Transverse colon (tissue), 4 donors: ENCODE data around the gene APIP. TPM values are rescaled to one million over a fixed set of nuclear protein-coding genes. Genes with fewer than 3 reads are reported as not detected.

ENCODE experiments used
- DNase-seq: peaks from one replicate; pipeline ENCODE4 v3.0.0-alpha.2; 2019
- H3K27ac ChIP-seq, 4 donors: fragments of 200-600 bp; sonication (generic); 2 replicates each; pipeline ENCODE4 v1.5.1; 2016 to 2018; ENCODE audit warnings: inconsistent platforms in 4 of 4
- H3K27me3 ChIP-seq: fragments of 200-600 bp; sonication (generic); 2 replicates; pipeline ENCODE4 v1.5.1; 2017; ENCODE audit warnings: inconsistent platforms
- H3K36me3 ChIP-seq, 4 donors: fragments of 200-600 bp; sonication (generic); 2 replicates each; pipeline ENCODE4 v1.5.1; 2017 to 2019; ENCODE audit warnings: inconsistent platforms in 4 of 4
- H3K4me1 ChIP-seq, 4 donors: fragments of 200-600 bp; sonication (generic); 2 replicates each; pipeline ENCODE4 v1.5.1; 2017 to 2020; ENCODE audit warnings: inconsistent platforms in 4 of 4
- H3K4me3 ChIP-seq, 4 donors: fragments of 200-600 bp; sonication (generic); 1 replicate in 1 of 4; 2 replicates in 3 of 4; pipeline versions ENCODE4 v1.5.1 to v1.6.1; 2017 to 2019; ENCODE audit warnings: inconsistent platforms in 4 of 4
- H3K9me3 ChIP-seq, 2 donors: fragments of 200-600 bp; sonication (generic); 2 replicates each; pipeline ENCODE4 v1.5.1; 2017 to 2019; ENCODE audit warnings: inconsistent platforms in 2 of 2
- EP300 ChIP-seq: sonication (generic); formaldehyde crosslinking; IDR thresholded peaks from one replicate; pipeline ENCODE4 v1.6.1; 2017; ENCODE audit warnings: antibody characterized with exemption, low read depth
- POLR2A ChIP-seq: fragments of 450-650 bp; IDR thresholded peaks from one replicate; pipeline ENCODE4 v1.6.1; 2016; ENCODE audit warnings: antibody characterized with exemption, mild to moderate bottlenecking, moderate library complexity
- POLR2AphosphoS5 ChIP-seq, 3 donors: sonication (generic); formaldehyde crosslinking; IDR thresholded peaks; one replicate each; pipeline ENCODE4 v1.6.1; 2016; ENCODE audit warnings: antibody characterized with exemption in 3 of 3
- WGBS, 2 donors: methylation state at CpG; one replicate each; pipeline ENCODE4 v1.1.5; 2018; ENCODE audit warnings: low coverage in 1 of 2; 5-methylcytosine and 5-hydroxymethylcytosine counted together
- in situ Hi-C, 4 donors: fragments of 200-750 bp; cut with MboI; loops; one replicate each; pipeline versions ENCODE4 v1.15.0 to v1.15.1; 2017; ENCODE audit warnings: low sequenced_read_pairs in 3 of 4, low pct_ligation_motif_present in 1 of 4, low pct_unique_long_range_greater_than_20kb in 1 of 4
- intact Hi-C: fragments of 100-400 bp; cut with DNase I; formaldehyde crosslinking; loops from one replicate; pipeline ENCODE4 v1.15.1; 2023; ENCODE audit warnings: low total_unique reads
- total RNA-seq, 4 donors: library from RNA; depleted of rRNA; stranded (reverse); fragments of >200 nt; gene quantifications; one replicate each; pipeline ENCODE4 v1.1.0, GENCODE V29; 2016
- TF ChIP-seq, protein P1 (sequence below), 5 experiments: fragments of 200-600 bp in 3 of 5; fragments of 450-650 bp in 2 of 5; sonication (generic) in 3 of 5; IDR thresholded peaks; 1 replicate in 2 of 5; 2 replicates in 3 of 5; pipeline ENCODE4 v1.5.1; 2016 to 2017; ENCODE audit warnings: antibody characterized with exemption in 5 of 5, inconsistent platforms in 3 of 5, mild to moderate bottlenecking in 2 of 5, moderate library complexity in 1 of 5

APIP gene
- total RNA-seq, 4 donors from 2014 or later: 9.2 to 44.3 (median 14.6) TPM

DNA sequence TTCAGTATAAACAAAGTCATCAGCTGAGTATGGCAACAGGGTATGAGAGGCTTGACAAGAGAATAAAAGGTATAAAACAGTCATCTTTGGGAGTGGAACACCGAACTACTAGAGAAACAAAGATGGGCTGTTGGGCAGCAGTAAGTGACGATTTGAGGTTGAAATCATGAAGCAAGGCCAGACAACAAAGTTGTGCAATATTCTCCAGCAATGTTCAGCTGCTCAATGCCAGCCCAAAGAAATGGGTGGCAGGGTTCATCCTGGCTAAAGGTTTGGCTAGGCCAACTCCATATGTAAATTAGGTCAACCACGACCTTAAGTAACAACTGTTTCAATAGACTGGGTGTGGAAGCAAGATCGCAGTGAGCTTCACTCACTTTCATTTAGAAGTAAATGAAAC, 6.2 kb downstream of the APIP start:
- Histone ChIP-seq H3K9me3 (no peaks in the 10 kb centered on the region), H3K4me3 (no peak overlapping the region), H3K4me1 (peaks cover 0 to 6% (median 3%) of the 10 kb centered on the region in 4 donors), H3K27ac (no peak overlapping the region), H3K36me3 (no peaks in the 10 kb centered on the region), H3K27me3 (no peaks in the 10 kb centered on the region)
- intact Hi-C loops: no loop called here
- TF ChIP-seq POLR2AphosphoS5 (IDR thresholded peaks at IDR 0.05) (no peak), POLR2A (no peak), EP300 (no peak)
- TF ChIP-seq, protein P1, sequence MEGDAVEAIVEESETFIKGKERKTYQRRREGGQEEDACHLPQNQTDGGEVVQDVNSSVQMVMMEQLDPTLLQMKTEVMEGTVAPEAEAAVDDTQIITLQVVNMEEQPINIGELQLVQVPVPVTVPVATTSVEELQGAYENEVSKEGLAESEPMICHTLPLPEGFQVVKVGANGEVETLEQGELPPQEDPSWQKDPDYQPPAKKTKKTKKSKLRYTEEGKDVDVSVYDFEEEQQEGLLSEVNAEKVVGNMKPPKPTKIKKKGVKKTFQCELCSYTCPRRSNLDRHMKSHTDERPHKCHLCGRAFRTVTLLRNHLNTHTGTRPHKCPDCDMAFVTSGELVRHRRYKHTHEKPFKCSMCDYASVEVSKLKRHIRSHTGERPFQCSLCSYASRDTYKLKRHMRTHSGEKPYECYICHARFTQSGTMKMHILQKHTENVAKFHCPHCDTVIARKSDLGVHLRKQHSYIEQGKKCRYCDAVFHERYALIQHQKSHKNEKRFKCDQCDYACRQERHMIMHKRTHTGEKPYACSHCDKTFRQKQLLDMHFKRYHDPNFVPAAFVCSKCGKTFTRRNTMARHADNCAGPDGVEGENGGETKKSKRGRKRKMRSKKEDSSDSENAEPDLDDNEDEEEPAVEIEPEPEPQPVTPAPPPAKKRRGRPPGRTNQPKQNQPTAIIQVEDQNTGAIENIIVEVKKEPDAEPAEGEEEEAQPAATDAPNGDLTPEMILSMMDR (IDR thresholded peaks at IDR 0.05): no peak
- in situ Hi-C loops: no loop called here
- 65 to 67% methylated on average over 4 of the region's 4 CpGs for WGBS, 2 donors
- no peak for DNase-seq

DNA sequence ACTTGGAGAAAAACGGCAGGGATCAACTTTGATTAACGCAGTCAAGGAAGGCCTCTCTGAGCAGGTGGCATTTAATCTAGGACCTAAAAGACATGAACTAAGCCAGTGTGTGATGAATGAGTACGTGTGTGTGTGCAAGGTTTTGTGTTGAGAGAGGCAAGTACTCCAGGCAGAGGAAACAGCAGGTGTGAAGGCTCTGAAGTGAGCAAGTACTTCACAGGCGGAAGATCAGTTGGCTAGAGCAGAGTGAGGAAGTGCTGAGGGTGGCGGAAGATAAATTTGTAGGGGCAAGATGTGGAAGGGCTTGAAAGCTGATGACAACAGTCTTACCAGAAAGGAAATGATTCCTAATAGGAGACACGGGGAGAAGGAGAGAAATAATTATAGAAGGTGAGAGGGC, 6.8 kb downstream of the APIP start:
- 65 to 71% methylated on average over 6 of the region's 6 CpGs for WGBS, 2 donors
- TF ChIP-seq POLR2A: no peak
- no peak for TF ChIP-seq EP300
- TF ChIP-seq, protein P1 (IDR thresholded peaks at IDR 0.05): no peak
- no peak for TF ChIP-seq POLR2AphosphoS5 (IDR thresholded peaks at IDR 0.05)
- no peak overlapping the region for H3K27ac ChIP-seq

DNA sequence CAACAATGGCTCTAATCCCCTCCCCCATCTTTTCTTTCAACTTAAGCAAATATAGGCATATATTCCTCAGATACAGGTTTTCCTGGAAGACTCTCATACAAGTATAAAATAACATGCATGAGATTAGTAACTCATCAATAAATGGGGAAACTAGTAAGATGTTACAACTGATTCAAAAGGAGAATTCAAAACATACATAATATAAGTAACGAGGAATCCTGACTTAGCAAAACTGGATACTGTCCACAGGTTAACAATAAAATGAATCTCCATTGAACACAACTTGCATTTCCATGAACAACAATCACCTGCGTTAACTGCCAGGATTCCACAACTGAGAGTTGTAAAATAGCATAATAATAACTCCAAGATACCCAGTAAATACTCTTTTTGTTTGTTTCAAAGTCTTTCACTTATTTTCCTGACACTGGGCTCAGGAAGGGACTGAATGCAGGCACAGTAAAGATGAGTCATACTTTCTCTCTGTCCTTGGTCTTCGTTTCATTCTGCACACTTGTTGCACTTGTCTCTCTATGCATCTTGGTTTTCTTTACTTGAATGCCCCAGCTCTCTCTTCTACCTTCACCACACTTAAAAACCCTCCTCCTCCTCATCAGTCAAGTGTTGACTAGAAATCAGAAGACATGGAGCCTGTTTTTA, 8.1 kb downstream of the APIP start:
- no peak for DNase-seq
- intact Hi-C loops (no loop called here), in situ Hi-C loops (no loop called here)
- Histone ChIP-seq H3K27me3 (no peaks in the 10 kb centered on the region), H3K4me3 (no peak overlapping the region), H3K9me3 (no peaks in the 10 kb centered on the region), H3K4me1 (peaks cover 0 to 5% (median 0%) of the 10 kb centered on the region in 4 donors), H3K27ac (no peak overlapping the region), H3K36me3 (no peaks in the 10 kb centered on the region)
- 84 to 86% methylated on average over 3 of the region's 3 CpGs for whole genome bisulfite sequencing, 2 donors
- no peak for TF ChIP-seq EP300
- TF ChIP-seq POLR2AphosphoS5 (IDR thresholded peaks at IDR 0.05): no peak
- TF ChIP-seq POLR2A: no peak
- TF ChIP-seq, protein P1 (IDR thresholded peaks at IDR 0.05): no peak

More for the DNA sequence above, 6.8 kb downstream of the APIP start:
- Histone ChIP-seq H3K9me3 (no peaks in the 10 kb centered on the region), H3K4me3 (no peak overlapping the region), H3K27me3 (no peaks in the 10 kb centered on the region), H3K4me1 (peaks cover 0 to 5% (median under 1%) of the 10 kb centered on the region in 4 donors), H3K36me3 (no peaks in the 10 kb centered on the region)
- DNase-seq: no peak
- intact Hi-C loops: no loop called here
- in situ Hi-C loops: no loop called here

DNA sequence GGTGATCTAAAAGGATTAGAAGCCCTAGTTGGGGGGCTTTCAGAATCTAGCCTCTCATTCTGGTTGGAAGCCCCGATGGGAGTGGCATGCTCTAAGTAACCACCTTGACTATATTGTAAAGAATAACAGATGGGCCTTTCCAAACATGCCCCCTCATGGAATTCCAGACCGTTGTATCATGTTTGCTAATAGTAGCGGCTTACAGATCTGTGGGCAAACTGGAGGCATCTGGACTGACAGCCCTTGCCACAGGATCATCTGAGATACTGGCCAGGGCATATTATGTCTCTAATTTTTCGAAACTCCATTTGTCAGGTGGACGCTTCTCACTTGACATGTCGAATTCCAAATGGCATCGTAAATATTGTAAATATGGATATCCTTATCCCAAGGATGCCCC, 10.5 kb downstream of the APIP start:
- 99% methylated on average over 7 of the region's 7 CpGs; no CpG with 5 or more reads in 1 of the 2 donors for WGBS, 2 donors
- in situ Hi-C loops: no loop called here
- TF ChIP-seq POLR2AphosphoS5 (IDR thresholded peaks at IDR 0.05): no peak
- TF ChIP-seq, protein P1 (IDR thresholded peaks at IDR 0.05): no peak
- TF ChIP-seq POLR2A: no peak
- no peak for TF ChIP-seq EP300
- Histone ChIP-seq H3K4me1 (peaks cover 0 to 3% (median 0%) of the 10 kb centered on the region in 4 donors), H3K4me3 (no peak overlapping the region), H3K36me3 (no peaks in the 10 kb centered on the region), H3K27ac (no peak overlapping the region), H3K9me3 (peaks cover 8 to 10% of the 10 kb centered on the region in 2 donors), H3K27me3 (no peaks in the 10 kb centered on the region)
- DNase-seq: no peak
- intact Hi-C loops: no loop called here
